Measurements from ENCODE around the gene CASK. TPM values are rescaled to one million over a fixed set of nuclear protein-coding genes. Genes with fewer than 3 reads are reported as not detected.

CASK gene
- total RNA-seq, 4 donors from 2014 or later = 33.1 to 41.6 (median 36.4) TPM

DNA sequence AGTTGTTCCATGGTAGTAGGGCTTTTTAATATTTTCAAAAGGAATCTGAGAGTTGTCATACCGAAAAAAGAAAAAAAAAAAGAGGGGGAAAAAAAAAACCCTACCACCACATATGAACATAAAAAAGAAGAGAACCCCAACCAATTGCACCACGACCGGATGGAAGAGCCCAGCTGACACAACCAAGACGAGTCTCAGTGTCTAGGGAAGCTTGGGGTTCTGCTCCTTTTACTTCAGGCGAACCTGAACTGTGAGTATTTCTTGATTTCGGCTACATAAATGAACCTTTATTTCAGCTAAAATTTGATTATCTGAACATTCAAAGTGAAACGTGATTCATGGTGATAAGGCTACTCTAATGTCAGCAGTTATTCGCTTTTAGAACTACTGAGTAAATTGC lies 234.5 kb downstream of the CASK start, which contains the start of gene GPR34:
GPR34 (plus strand) TSS at position 139 of the 400 bp plus-strand sequence. CDS start 6,661 bp downstream, outside the sequence.
- Histone ChIP-seq H3K4me3 (replicated peaks in 1 of 3) (no peak within 1 kb of the TSS), H3K27ac (no peak within 1 kb of the TSS), H3K9me3 (no peaks in the 10 kb centered on the region), H3K4me1 (no peaks in the 10 kb centered on the region), H3K36me3 (no peaks in the 10 kb centered on the region), H3K27me3 (no peaks in the 10 kb centered on the region)
- 85 to 90% methylated on average over 8 of the region's 8 CpGs for WGBS, 2 donors
- intact Hi-C loops (cut with DNase I) = no loop called here
- no peak for DNase-seq
- TF ChIP-seq POLR2A (IDR thresholded peaks at IDR 0.05) = no peak
- TF ChIP-seq, protein P1, sequence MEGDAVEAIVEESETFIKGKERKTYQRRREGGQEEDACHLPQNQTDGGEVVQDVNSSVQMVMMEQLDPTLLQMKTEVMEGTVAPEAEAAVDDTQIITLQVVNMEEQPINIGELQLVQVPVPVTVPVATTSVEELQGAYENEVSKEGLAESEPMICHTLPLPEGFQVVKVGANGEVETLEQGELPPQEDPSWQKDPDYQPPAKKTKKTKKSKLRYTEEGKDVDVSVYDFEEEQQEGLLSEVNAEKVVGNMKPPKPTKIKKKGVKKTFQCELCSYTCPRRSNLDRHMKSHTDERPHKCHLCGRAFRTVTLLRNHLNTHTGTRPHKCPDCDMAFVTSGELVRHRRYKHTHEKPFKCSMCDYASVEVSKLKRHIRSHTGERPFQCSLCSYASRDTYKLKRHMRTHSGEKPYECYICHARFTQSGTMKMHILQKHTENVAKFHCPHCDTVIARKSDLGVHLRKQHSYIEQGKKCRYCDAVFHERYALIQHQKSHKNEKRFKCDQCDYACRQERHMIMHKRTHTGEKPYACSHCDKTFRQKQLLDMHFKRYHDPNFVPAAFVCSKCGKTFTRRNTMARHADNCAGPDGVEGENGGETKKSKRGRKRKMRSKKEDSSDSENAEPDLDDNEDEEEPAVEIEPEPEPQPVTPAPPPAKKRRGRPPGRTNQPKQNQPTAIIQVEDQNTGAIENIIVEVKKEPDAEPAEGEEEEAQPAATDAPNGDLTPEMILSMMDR (IDR thresholded peaks at IDR 0.05) = no peak

DNA sequence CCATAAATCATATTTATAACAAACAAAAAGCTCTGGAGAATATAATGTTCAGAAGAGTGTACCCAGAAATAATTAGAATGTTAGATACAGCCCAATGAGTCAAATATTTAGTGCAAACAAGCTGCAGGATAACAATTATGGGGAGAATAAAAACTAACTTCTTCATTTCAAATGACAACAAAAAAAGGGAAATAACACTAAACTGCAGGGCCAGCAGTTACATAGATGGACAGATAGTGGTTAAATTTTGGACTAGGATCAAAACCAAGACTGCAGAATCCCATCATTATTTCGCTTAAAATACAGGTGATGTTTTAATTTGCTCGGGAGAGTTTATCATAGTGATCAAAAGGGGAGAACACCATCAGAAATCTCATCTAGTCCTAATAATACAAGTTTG lies 235.2 kb downstream of the CASK start:
- no peak for DNase-seq
- intact Hi-C loops (cut with DNase I) = no loop called here
- Histone ChIP-seq H3K36me3 (no peaks in the 10 kb centered on the region), H3K27me3 (no peaks in the 10 kb centered on the region), H3K4me1 (no peaks in the 10 kb centered on the region), H3K4me3 (replicated peaks in 1 of 3) (no peak overlapping the region), H3K9me3 (no peaks in the 10 kb centered on the region), H3K27ac (no peak overlapping the region)
- WGBS, 2 donors = 84% methylated on average over 2 of the region's 2 CpGs
- no peak for TF ChIP-seq POLR2A (IDR thresholded peaks at IDR 0.05)
- TF ChIP-seq, protein P1 (IDR thresholded peaks at IDR 0.05) = no peak

DNA sequence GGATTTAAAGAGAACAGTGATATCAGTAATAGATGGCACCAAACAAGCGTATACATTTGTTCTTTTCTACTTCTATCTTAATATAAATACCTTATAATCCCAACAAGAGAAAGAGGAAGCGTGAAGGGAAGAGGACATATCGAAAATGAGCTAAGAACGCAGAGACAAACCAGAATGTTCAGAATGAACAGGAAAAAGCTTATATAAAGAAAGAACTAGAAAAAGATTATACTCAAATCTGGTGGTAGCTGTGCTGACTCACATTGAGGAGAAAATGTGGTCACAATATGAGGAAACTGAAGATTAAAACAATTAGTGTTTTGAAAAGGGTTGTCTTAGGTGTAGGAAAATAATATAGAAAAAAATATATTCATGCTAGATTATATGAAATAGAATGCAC lies 236.6 kb downstream of the CASK start:
- no peaks in the 10 kb centered on the region for H3K4me1 ChIP-seq
- no peak overlapping the region for H3K27ac ChIP-seq
- no peak overlapping the region for H3K4me3 ChIP-seq (replicated peaks in 1 of 3)
- TF ChIP-seq POLR2A (IDR thresholded peaks at IDR 0.05) = no peak
- TF ChIP-seq, protein P1 (IDR thresholded peaks at IDR 0.05) = no peak
- no peaks in the 10 kb centered on the region for H3K27me3 ChIP-seq
- H3K36me3 ChIP-seq = no peaks in the 10 kb centered on the region
- no peaks in the 10 kb centered on the region for H3K9me3 ChIP-seq
- no peak for DNase-seq
- intact Hi-C loops (cut with DNase I) = no loop called here
- 90 to 96% methylated on average over 4 of the region's 4 CpGs for WGBS, 2 donors

DNA sequence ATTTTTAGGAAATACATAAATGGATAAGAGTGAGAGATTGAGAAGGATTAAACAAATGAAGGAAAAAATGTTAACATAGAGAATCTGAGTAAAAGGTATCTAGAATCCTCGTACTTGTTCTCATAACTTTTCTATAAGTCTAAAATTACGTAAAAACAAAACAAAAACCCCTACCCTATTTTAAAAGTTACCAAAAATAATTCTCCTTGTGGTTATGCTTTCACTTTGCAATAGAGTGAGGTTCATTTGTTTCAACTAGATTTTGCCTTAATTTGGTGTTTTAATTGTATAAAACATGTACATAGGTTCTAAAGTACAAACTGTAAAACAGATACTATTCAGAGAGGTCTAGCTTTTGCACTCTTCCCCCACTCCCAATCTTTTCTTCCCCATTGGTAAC lies 238.4 kb downstream of the CASK start:
- 95 to 96% methylated on average over 2 of the region's 2 CpGs for WGBS, 2 donors
- Histone ChIP-seq H3K4me3 (replicated peaks in 1 of 3) (no peak overlapping the region), H3K27me3 (no peaks in the 10 kb centered on the region), H3K4me1 (no peaks in the 10 kb centered on the region), H3K27ac (no peak overlapping the region), H3K36me3 (no peaks in the 10 kb centered on the region), H3K9me3 (no peaks in the 10 kb centered on the region)
- intact Hi-C loops (cut with DNase I) = no loop called here
- no peak for DNase-seq
- TF ChIP-seq POLR2A (IDR thresholded peaks at IDR 0.05) = no peak
- TF ChIP-seq, protein P1 (IDR thresholded peaks at IDR 0.05) = no peak

DNA sequence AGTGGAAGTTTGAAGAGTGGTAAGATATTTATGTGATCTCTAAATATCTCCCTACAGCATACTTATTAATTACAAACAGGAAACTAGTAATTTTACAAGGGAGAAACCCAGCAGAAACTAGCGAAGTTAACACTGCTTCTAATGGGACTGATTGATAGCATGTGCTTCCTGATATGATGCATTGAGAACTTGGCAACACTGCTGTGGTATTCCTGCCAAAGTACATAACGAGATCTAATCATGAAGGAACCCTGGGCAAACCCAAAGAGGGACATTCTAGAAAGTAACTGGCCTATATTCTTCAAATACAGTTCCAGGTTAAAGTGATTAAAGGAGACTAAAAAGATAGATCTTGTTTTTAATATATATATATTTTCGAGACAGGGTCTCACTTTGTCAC lies 239.2 kb downstream of the CASK start:
- Histone ChIP-seq H3K4me3 (replicated peaks in 1 of 3) (no peak overlapping the region), H3K9me3 (no peaks in the 10 kb centered on the region), H3K27me3 (no peaks in the 10 kb centered on the region), H3K4me1 (no peaks in the 10 kb centered on the region), H3K27ac (no peak overlapping the region), H3K36me3 (no peaks in the 10 kb centered on the region)
- 60 to 73% methylated on average over 3 of the region's 3 CpGs for WGBS, 2 donors
- DNase-seq = no peak
- TF ChIP-seq POLR2A (IDR thresholded peaks at IDR 0.05) = no peak
- TF ChIP-seq, protein P1 (IDR thresholded peaks at IDR 0.05) = no peak
- intact Hi-C loops (cut with DNase I) = no loop called here

All from thyroid gland (tissue), 4 donors.